ENCODE results near the gene MUC3A.

DNA sequence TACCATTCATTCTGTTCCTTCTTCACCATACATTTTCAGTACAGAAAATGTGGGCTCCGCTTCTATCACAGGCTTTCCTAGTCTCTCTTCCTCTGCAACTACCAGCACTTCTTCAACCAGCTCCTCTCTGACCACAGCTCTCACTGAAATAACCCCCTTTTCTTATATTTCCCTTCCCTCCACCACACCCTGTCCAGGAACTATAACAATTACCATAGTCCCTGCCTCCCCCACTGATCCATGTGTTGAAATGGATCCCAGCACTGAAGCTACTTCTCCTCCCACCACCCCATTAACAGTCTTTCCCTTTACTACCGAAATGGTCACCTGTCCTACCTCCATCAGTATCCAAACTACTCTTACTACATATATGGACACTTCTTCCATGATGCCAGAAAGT, 10.6 kb downstream of the MUC3A start:
- no peak for TF ChIP-seq CTCF (IDR thresholded peaks at IDR 0.05)
- TF ChIP-seq POLR2A (IDR thresholded peaks at IDR 0.05): no peak
- no peak for TF ChIP-seq POLR2AphosphoS5 (IDR thresholded peaks at IDR 0.05)

Data from prostate gland (tissue), 2 donors.